NCI-H69 (cell line): ENCODE measurements around the gene GLIS1.

Experiments
- DNase-seq: peaks from one replicate; lab custom pipeline; 2025; lab: John Stamatoyannopoulos, UW

GLIS1 gene

GRCh38 chr1:53508991-53509666 is 229.8 kb downstream of the GLIS1 start:
- no peak for DNase-seq

DNA sequence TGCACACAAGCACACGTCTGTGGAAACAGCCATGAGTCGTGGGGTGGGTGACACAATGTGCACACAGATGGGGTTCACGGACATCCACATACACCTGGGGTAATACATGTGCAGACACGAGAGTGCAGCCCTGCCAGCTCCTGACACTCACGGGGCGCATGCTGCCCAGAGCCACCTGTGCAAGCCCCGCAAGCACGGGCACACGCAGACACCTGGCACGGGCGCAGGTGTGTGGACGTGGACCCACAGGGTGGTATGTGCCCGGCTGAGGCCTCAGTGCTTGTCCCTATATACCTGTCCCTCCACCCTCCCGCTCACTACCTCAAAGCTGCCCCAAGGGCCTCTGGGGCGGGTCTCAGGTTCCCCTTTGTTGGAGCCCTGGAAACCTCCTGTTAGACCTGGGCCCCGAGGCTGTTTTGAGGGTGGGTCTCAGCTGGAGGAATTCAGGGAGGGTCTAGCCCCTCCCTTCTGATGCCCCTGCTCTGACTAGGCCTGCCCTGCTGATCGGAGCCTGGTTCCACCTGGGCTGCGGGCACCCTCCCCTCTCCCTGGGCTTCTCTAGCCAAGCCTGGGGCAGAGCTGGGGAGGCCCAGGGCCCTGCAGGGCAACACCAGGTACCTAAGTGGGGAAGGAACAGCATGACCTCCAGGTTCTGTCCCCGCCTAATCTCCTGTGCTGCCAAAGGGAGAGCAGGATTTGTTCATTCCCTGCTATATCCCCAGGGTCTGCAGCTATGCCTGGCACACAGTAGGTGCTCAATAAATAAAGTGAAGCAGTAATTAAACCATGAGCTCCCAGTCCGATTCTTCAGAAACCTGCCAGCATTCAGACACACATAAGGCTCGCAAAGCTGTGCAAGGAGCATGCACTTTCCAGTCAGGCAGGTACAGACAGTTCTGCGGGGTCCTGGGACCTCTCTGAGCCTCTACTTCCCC is 230.6 kb downstream of the GLIS1 start:
- DNase-seq, result peak; percentile 37

GRCh38 chr1:53507116-53507820 is 231.7 kb downstream of the GLIS1 start:
- DNase-seq, result no peak

- no peak for DNase-seq
These were observed 232.5 kb downstream of the GLIS1 start for GRCh38 chr1:53506355-53507050.

- no peak for DNase-seq
These were observed 233.1 kb downstream of the GLIS1 start for GRCh38 chr1:53505891-53506290.

GRCh38 chr1:53505401-53505800 is 233.6 kb downstream of the GLIS1 start:
- no peak for DNase-seq

DNA sequence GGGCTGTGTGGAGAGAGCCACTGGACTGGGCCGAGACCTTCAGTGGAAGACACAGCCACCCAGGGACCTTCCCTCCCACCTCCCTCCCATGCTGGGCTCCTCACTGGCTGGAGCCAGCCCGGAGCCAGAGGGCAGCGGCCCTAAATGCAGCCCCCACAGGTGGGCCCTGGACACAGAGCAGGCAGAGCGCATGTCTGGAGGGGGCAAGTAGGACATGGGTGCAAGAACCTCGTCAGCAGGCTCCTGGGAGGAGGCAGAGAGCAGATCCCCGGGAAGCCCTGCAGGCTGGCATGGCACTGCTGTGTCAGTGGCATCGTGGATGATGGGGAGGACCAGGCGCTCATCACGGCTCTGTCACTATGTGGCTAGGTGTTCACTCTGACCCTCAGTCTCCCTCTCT is 234.1 kb downstream of the GLIS1 start:
- DNase-seq, result no peak

GRCh38 chr1:53503433-53504217 is 235.3 kb downstream of the GLIS1 start:
- DNase-seq, result no peak

GRCh38 chr1:53502641-53503432 is 236.1 kb downstream of the GLIS1 start:
- DNase-seq, result peak; percentile 77

GRCh38 chr1:53501065-53502005 is 237.6 kb downstream of the GLIS1 start:
- DNase-seq, result no peak

GRCh38 chr1:53500204-53501064 is 238.5 kb downstream of the GLIS1 start:
- peak; percentile 72 for DNase-seq

GRCh38 chr1:53499257-53500203 is 239.4 kb downstream of the GLIS1 start:
- no peak for DNase-seq

DNA sequence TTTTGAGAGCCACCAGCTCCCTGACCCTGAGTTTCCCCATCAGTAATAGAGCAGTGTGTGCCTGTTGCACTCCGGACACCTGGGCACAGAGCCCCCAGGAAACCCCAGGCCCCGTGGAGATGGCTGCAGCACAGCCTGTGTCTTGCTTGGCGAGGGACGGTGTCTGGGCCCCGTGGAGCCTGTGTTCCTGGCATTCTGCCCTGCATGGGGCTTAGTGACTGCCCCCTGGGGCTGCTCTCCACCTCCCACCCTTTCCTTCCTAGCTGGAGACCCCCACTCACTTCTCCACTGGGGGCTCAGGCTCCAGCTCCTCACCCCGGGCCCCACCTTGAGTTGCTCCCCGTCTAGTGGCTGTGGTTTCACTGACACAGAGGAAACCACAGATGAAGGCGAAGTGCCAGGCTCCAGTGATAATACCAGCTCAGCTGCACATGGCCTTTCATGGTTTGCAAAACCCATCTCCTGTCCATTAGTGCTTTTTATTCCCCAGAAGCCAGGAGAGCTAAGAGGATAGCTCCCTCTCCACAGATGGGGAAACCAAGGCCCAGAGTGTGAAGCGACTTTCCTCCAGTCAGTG is 240.3 kb downstream of the GLIS1 start:
- no peak for DNase-seq

DNA sequence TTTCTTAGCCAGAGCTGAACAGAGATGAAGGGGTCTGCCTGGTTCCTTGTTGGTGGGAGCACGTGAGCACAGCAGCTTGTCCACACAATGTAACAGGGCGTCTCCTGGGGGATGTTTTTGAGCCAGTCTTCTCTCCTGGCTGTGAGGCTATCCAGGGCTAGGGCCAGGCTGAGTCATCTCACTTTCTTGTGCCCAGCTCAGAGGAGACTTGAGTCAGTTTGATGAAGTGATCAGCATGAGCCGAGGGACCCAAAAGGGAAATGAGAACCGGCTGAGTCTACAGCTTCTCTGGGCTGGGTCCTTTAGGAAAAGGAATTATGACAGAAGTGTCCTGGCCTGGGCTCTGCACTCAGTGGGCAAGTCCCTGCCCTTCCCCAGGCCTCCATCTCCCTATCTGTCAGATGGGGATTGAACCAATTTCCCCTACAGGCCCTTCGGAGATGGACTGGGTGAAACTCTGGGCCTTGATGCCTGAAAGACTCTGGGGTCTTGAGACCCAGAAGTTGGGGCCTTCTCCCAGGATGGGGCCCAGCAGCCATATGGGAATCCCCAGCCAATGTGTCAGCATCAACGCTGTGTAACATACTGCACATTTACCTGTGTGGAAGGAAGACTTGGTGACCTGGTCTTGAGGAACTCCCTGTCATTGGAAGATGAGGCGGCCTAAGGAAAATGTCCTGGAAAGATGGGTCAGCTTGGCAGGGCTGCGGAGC is 243.2 kb downstream of the GLIS1 start:
- no peak for DNase-seq

DNA sequence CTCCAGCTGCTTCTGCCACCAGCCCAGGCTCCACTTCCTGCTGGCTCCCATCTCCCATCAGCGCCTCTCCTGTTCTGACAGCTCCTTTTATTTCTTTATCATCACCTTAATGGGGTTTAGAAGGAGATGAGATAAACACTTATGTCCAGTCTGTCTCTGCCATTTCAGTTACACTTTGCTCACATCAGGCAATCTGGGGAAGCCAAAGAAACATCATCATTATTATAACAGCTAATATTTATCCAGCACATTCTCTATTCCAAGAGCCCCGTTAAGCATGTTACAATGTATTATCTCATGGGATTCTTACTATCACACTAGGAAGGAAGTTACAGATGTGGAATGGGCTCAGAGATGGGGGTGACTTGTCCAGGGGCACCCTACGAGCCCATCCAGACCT is 248.6 kb downstream of the GLIS1 start:
- DNase-seq, result no peak

DNA sequence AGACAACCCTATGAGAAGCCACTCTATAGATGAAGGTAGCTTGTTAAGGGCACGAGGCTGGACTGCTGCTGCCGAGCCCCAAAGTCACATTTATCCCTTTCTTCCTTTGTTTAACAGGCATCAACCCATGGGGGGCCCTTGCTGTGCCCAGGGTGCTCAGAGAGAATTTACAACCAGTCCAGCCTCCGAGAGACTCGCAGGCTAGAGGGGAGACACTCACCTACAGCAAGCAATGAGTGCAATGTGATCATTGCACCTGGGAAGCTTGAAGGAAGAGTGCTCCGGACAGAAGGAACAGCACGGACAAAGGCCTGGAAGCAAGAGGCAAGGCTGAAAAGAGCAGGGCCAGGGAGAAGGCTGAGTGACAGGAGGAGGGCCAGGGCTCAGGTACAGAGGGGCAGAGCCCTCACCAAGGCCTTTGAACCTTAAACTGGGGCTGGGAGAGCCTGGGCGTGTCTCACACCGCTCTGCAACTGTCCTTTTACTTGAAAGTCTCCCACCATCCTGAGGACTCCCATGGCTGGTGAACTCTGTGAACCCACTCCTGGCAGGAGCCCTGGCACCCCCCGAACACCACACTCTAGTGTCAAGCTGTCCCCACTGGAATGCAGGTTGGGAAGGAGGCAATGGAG is 252.5 kb downstream of the GLIS1 start:
- no peak for DNase-seq
